Sigmoid colon (tissue), 3 donors: Measurements from ENCODE around the gene ITGA5.

Source experiments
- POLR2A ChIP-seq, 2 donors: fragments of 450-650 bp; IDR thresholded peaks; one replicate each; pipeline ENCODE4 v1.6.1; 2016; ENCODE audit warnings: antibody characterized with exemption in 2 of 2, mild to moderate bottlenecking in 2 of 2, moderate library complexity in 2 of 2
- TF ChIP-seq, protein P1 (sequence below), 4 experiments: fragments of 450-650 bp in 3 of 4; fragments of 200-600 bp in 1 of 4; IDR thresholded peaks; one replicate each; pipeline ENCODE4 v1.5.1; 2016 to 2019; ENCODE audit warnings: antibody characterized with exemption in 4 of 4, mild to moderate bottlenecking in 3 of 4, moderate library complexity in 2 of 4

GRCh38 chr12:54389607-54390175 lies 29.4 kb downstream of the ITGA5 start:
- TF ChIP-seq POLR2A (IDR thresholded peaks at IDR 0.05), result no peak
- TF ChIP-seq, protein P1, sequence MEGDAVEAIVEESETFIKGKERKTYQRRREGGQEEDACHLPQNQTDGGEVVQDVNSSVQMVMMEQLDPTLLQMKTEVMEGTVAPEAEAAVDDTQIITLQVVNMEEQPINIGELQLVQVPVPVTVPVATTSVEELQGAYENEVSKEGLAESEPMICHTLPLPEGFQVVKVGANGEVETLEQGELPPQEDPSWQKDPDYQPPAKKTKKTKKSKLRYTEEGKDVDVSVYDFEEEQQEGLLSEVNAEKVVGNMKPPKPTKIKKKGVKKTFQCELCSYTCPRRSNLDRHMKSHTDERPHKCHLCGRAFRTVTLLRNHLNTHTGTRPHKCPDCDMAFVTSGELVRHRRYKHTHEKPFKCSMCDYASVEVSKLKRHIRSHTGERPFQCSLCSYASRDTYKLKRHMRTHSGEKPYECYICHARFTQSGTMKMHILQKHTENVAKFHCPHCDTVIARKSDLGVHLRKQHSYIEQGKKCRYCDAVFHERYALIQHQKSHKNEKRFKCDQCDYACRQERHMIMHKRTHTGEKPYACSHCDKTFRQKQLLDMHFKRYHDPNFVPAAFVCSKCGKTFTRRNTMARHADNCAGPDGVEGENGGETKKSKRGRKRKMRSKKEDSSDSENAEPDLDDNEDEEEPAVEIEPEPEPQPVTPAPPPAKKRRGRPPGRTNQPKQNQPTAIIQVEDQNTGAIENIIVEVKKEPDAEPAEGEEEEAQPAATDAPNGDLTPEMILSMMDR (IDR thresholded peaks at IDR 0.05), result no peak
